ENCODE results near the gene PSMB1.
"Not testable (repeated sequence)": the region's sequence is repeated elsewhere in the genome, so short reads cannot be mapped to it uniquely, and the experiment has no call there.

The PSMB1 gene

GRCh38 chr6:170502733-170503413 is 50.2 kb downstream of the PSMB1 start:
- not testable (repeated sequence) for DNase-seq (ENCODE audit: low read depth)

- not testable (repeated sequence) for DNase-seq (ENCODE audit: low read depth)
Observed at GRCh38 chr6:170502268-170502667, 50.8 kb downstream of the PSMB1 start.

- no peak for DNase-seq (ENCODE audit: low read depth)
Observed at GRCh38 chr6:170500955-170501590, 52.0 kb downstream of the PSMB1 start.

- no peak for DNase-seq (ENCODE audit: low read depth)
Observed at GRCh38 chr6:170497841-170498301, 55.2 kb downstream of the PSMB1 start.

- no peak for DNase-seq (ENCODE audit: low read depth)
Observed at GRCh38 chr6:170493354-170493753, 59.8 kb downstream of the PSMB1 start.

GRCh38 chr6:170490259-170490658 is 62.8 kb downstream of the PSMB1 start:
- no peak for DNase-seq (ENCODE audit: low read depth)

GRCh38 chr6:170489836-170490235 is 63.3 kb downstream of the PSMB1 start:
- DNase-seq (ENCODE audit: low read depth), result no peak

- no peak for DNase-seq (ENCODE audit: low read depth)
Observed at GRCh38 chr6:170487707-170488329, 65.3 kb downstream of the PSMB1 start.

GRCh38 chr6:170485159-170485558 is 67.9 kb downstream of the PSMB1 start:
- no peak for DNase-seq (ENCODE audit: low read depth)

Measured in CMK (cell line).